ENCODE data around the gene NR2C2AP.
A peak's percentile ranks its signal among the peaks of the same experiment; 100 is the strongest.

NR2C2AP gene

GRCh38 chr19:19214892-19215291 lies 11.7 kb upstream of the NR2C2AP start:
- peak; percentile 74 for DNase-seq (ENCODE audit: extremely low spot score)
- no peak for TF ChIP-seq CTBP1 (IDR thresholded peaks at IDR 0.05; ENCODE audit: borderline replicate concordance)
- TF ChIP-seq FOXA1 (IDR thresholded peaks at IDR 0.05) = no peak
- no peak for TF ChIP-seq FOXK2 (IDR thresholded peaks at IDR 0.05)
- no peak for TF ChIP-seq ARNT (IDR thresholded peaks at IDR 0.05)
- no peak for TF ChIP-seq ELF4 (IDR thresholded peaks at IDR 0.05)
- no peak for TF ChIP-seq L3MBTL2 (conservative IDR thresholded peaks at IDR 0.05)
- no peak for TF ChIP-seq NFRKB (IDR thresholded peaks at IDR 0.05)
- no peak for TF ChIP-seq PKNOX1 (IDR thresholded peaks at IDR 0.05)
- TF ChIP-seq FOXM1 (IDR thresholded peaks at IDR 0.05; ENCODE audit: borderline replicate concordance) = no peak
- TF ChIP-seq LEF1 (IDR thresholded peaks at IDR 0.05; ENCODE audit: borderline replicate concordance) = no peak
- TF ChIP-seq SUZ12 (IDR thresholded peaks at IDR 0.05) = no peak
- TF ChIP-seq HDGF (IDR thresholded peaks at IDR 0.05; ENCODE audit: borderline replicate concordance) = no peak
- TF ChIP-seq SP1 (IDR thresholded peaks at IDR 0.05) = no peak
- TF ChIP-seq BHLHE40 (IDR thresholded peaks at IDR 0.05; ENCODE audit: borderline replicate concordance) = no peak
- ChIA-PET POLR2A (no interaction called here), CTCF (no interaction called here)

GRCh38 chr19:19214159-19214490 lies 10.9 kb upstream of the NR2C2AP start:
- ChIA-PET CTCF (no interaction called here), POLR2A (no interaction called here)
- no peak for DNase-seq (ENCODE audit: extremely low spot score)
- TF ChIP-seq NFRKB (IDR thresholded peaks at IDR 0.05) = no peak
- TF ChIP-seq FOXM1 (IDR thresholded peaks at IDR 0.05; ENCODE audit: borderline replicate concordance) = no peak
- TF ChIP-seq ELF4 (IDR thresholded peaks at IDR 0.05) = no peak
- no peak for TF ChIP-seq FOXA1 (IDR thresholded peaks at IDR 0.05)
- no peak for TF ChIP-seq ZNF384 (IDR thresholded peaks at IDR 0.05)
- no peak for TF ChIP-seq HDGF (IDR thresholded peaks at IDR 0.05; ENCODE audit: borderline replicate concordance)
- TF ChIP-seq PKNOX1 (IDR thresholded peaks at IDR 0.05) = no peak
- TF ChIP-seq TARDBP (IDR thresholded peaks at IDR 0.05) = no peak
- no peak for TF ChIP-seq CTBP1 (IDR thresholded peaks at IDR 0.05; ENCODE audit: borderline replicate concordance)
- TF ChIP-seq SP1 (IDR thresholded peaks at IDR 0.05) = no peak
- TF ChIP-seq SUZ12 (IDR thresholded peaks at IDR 0.05) = no peak
- TF ChIP-seq L3MBTL2 (conservative IDR thresholded peaks at IDR 0.05) = no peak
- TF ChIP-seq LEF1 (IDR thresholded peaks at IDR 0.05; ENCODE audit: borderline replicate concordance) = no peak
- TF ChIP-seq FOXK2 (IDR thresholded peaks at IDR 0.05) = no peak
- TF ChIP-seq BHLHE40 (IDR thresholded peaks at IDR 0.05; ENCODE audit: borderline replicate concordance) = no peak

GRCh38 chr19:19213426-19214158 lies 10.4 kb upstream of the NR2C2AP start:
- DNase-seq (ENCODE audit: extremely low spot score) = no peak
- ChIA-PET POLR2A (no interaction called here), CTCF (no interaction called here)
- TF ChIP-seq FOXM1 (IDR thresholded peaks at IDR 0.05; ENCODE audit: borderline replicate concordance) = no peak
- no peak for TF ChIP-seq BHLHE40 (IDR thresholded peaks at IDR 0.05; ENCODE audit: borderline replicate concordance)
- no peak for TF ChIP-seq ARNT (IDR thresholded peaks at IDR 0.05)
- TF ChIP-seq SP1 (IDR thresholded peaks at IDR 0.05) = no peak
- no peak for TF ChIP-seq CTBP1 (IDR thresholded peaks at IDR 0.05; ENCODE audit: borderline replicate concordance)
- no peak for TF ChIP-seq HDGF (IDR thresholded peaks at IDR 0.05; ENCODE audit: borderline replicate concordance)
- no peak for TF ChIP-seq ELF4 (IDR thresholded peaks at IDR 0.05)
- no peak for TF ChIP-seq PKNOX1 (IDR thresholded peaks at IDR 0.05)

GRCh38 chr19:19212916-19213315 lies 9.7 kb upstream of the NR2C2AP start:
- TF ChIP-seq FOXK2 (IDR thresholded peaks at IDR 0.05) (no peak), SUZ12 (IDR thresholded peaks at IDR 0.05) (no peak)

GRCh38 chr19:19211499-19212420 lies 8.5 kb upstream of the NR2C2AP start, which contains the start of gene NCAN:
NCAN (plus strand) TSS chr19:19211958; CDS start chr19:19216954, 4,996 bp downstream.
- ChIA-PET CTCF (no interaction called here), POLR2A (interaction anchor here (0.6 to 1.0 kb wide), 2 partner anchors 8 to 138 kb away, joined by 3 to 5 read pairs; partner anchors contain the start of gene NR2C2AP)
- peak; percentile 70 for DNase-seq (ENCODE audit: extremely low spot score)
- TF ChIP-seq ZNF384 (IDR thresholded peaks at IDR 0.05) = no peak
- TF ChIP-seq SP1 (IDR thresholded peaks at IDR 0.05) = no peak
- TF ChIP-seq NFRKB (IDR thresholded peaks at IDR 0.05) = no peak
- TF ChIP-seq SUZ12 (IDR thresholded peaks at IDR 0.05) = no peak
- no peak for TF ChIP-seq ARNT (IDR thresholded peaks at IDR 0.05)
- no peak for TF ChIP-seq FOXK2 (IDR thresholded peaks at IDR 0.05)
- no peak for TF ChIP-seq FOXA1 (IDR thresholded peaks at IDR 0.05)
- TF ChIP-seq PKNOX1 (IDR thresholded peaks at IDR 0.05) = no peak
- no peak for TF ChIP-seq FOXM1 (IDR thresholded peaks at IDR 0.05; ENCODE audit: borderline replicate concordance)
- TF ChIP-seq L3MBTL2 (conservative IDR thresholded peaks at IDR 0.05) = no peak
- TF ChIP-seq HDGF (IDR thresholded peaks at IDR 0.05; ENCODE audit: borderline replicate concordance) = no peak
- no peak for TF ChIP-seq TARDBP (IDR thresholded peaks at IDR 0.05)
- no peak for TF ChIP-seq LEF1 (IDR thresholded peaks at IDR 0.05; ENCODE audit: borderline replicate concordance)
- no peak for TF ChIP-seq BHLHE40 (IDR thresholded peaks at IDR 0.05; ENCODE audit: borderline replicate concordance)
- TF ChIP-seq ELF4 (IDR thresholded peaks at IDR 0.05) = no peak
- TF ChIP-seq CTBP1 (IDR thresholded peaks at IDR 0.05; ENCODE audit: borderline replicate concordance) = no peak

More at GRCh38 chr19:19212916-19213315, 9.7 kb upstream of the NR2C2AP start:
- POLR2A ChIA-PET = interaction anchor here (1.0 kb wide), 1 partner anchor 9 kb away, joined by 5 read pairs; the partner anchor contains the start of gene NR2C2AP
- DNase-seq (ENCODE audit: extremely low spot score) = no peak
- CTCF ChIA-PET = no interaction called here

Measured in HEK293T (cell line).